HG02763 (cell line): ENCODE measurements around the gene ADAM10.

Source experiments
- ATAC-seq: cut with Tn5 transposase; IDR thresholded peaks from one replicate; pipeline ENCODE4 v1.9.1; 2021; ENCODE audit warnings: mild to moderate bottlenecking, moderate library complexity; ENCODE audit not compliant: unreplicated experiment

The ADAM10 gene

GRCh38 chr15:58726867-58727266, 22.6 kb downstream of the ADAM10 start:
- ATAC-seq = no peak

GRCh38 chr15:58724466-58724865, 25.0 kb downstream of the ADAM10 start:
- no peak for ATAC-seq

- ATAC-seq = no peak
Observed at GRCh38 chr15:58717357-58717756, 32.1 kb downstream of the ADAM10 start.

GRCh38 chr15:58716027-58716426, 33.5 kb downstream of the ADAM10 start:
- ATAC-seq = no peak

- ATAC-seq = no peak
Observed at GRCh38 chr15:58715266-58715917, 34.1 kb downstream of the ADAM10 start.

- ATAC-seq = no peak
Observed at GRCh38 chr15:58710701-58711100, 38.8 kb downstream of the ADAM10 start.

GRCh38 chr15:58707397-58707796, 42.1 kb downstream of the ADAM10 start:
- no peak for ATAC-seq

- ATAC-seq = no peak
Observed at GRCh38 chr15:58705105-58705504, 44.4 kb downstream of the ADAM10 start.

- no peak for ATAC-seq
Observed at GRCh38 chr15:58704155-58704865, 45.2 kb downstream of the ADAM10 start.

GRCh38 chr15:58703610-58704009, 45.9 kb downstream of the ADAM10 start:
- no peak for ATAC-seq

- no peak for ATAC-seq
Observed at GRCh38 chr15:58702233-58702632, 47.3 kb downstream of the ADAM10 start.

- ATAC-seq = no peak
Observed at GRCh38 chr15:58701376-58701775, 48.1 kb downstream of the ADAM10 start.

GRCh38 chr15:58699769-58700168, 49.7 kb downstream of the ADAM10 start:
- ATAC-seq = no peak

GRCh38 chr15:58698887-58699641, 50.4 kb downstream of the ADAM10 start:
- no peak for ATAC-seq

GRCh38 chr15:58697220-58697619, 52.3 kb downstream of the ADAM10 start:
- ATAC-seq = no peak

- ATAC-seq = no peak
Observed at GRCh38 chr15:58696738-58697137, 52.8 kb downstream of the ADAM10 start.

- no peak for ATAC-seq
Observed at GRCh38 chr15:58694641-58695398, 54.7 kb downstream of the ADAM10 start.

- ATAC-seq = no peak
Observed at GRCh38 chr15:58690703-58691102, 58.8 kb downstream of the ADAM10 start.

GRCh38 chr15:58689646-58690045, 59.9 kb downstream of the ADAM10 start:
- ATAC-seq = no peak

- ATAC-seq = no peak
Observed at GRCh38 chr15:58686286-58686685, 63.2 kb downstream of the ADAM10 start.

- ATAC-seq = no peak
Observed at GRCh38 chr15:58684751-58685150, 64.8 kb downstream of the ADAM10 start.
